GM12875 (cell line): Measurements from ENCODE around the gene PACSIN1.

ENCODE experiments used
- H3K4me3 ChIP-seq: one replicate; pipeline ENCODE4 v1.5.1; 2011; ENCODE audit warnings: low read depth, low read length, control low read depth
- CTCF ChIP-seq: IDR thresholded peaks from 2 replicates; pipeline ENCODE4 v1.5.1; 2011; ENCODE audit warnings: low read depth, mild to moderate bottlenecking, control low read depth, inconsistent platforms, low read length, moderate library complexity, borderline replicate concordance; ENCODE audit not compliant: insufficient read depth

The PACSIN1 gene

GRCh38 chr6:34514593-34515472 lies 49.0 kb downstream of the PACSIN1 start:
- no peak overlapping the region for H3K4me3 ChIP-seq
- no peak for TF ChIP-seq CTCF

GRCh38 chr6:34515473-34516387 lies 49.9 kb downstream of the PACSIN1 start:
- TF ChIP-seq CTCF: no peak
- no peak overlapping the region for H3K4me3 ChIP-seq

- no peak for TF ChIP-seq CTCF
- H3K4me3 ChIP-seq: no peak overlapping the region
Observed at GRCh38 chr6:34516391-34517324, 50.8 kb downstream of the PACSIN1 start.

- TF ChIP-seq CTCF: no peak
- H3K4me3 ChIP-seq: no peak overlapping the region
Observed at GRCh38 chr6:34517461-34517881, 51.6 kb downstream of the PACSIN1 start.

- no peak for TF ChIP-seq CTCF
- H3K4me3 ChIP-seq: no peak overlapping the region
Observed at GRCh38 chr6:34517966-34518365, 52.1 kb downstream of the PACSIN1 start.

- no peak overlapping the region for H3K4me3 ChIP-seq
- no peak for TF ChIP-seq CTCF
Observed at GRCh38 chr6:34518669-34519365, 52.9 kb downstream of the PACSIN1 start.
